ENCODE measurements around the gene CD1C. TPM values are rescaled to one million over a fixed set of nuclear protein-coding genes. Genes with fewer than 3 reads are reported as not detected.
"Not testable (repeated sequence)": the region's sequence is repeated elsewhere in the genome, so short reads cannot be mapped to it uniquely, and the experiment has no call there.

Gene CD1C
- not detected for total RNA-seq (ENCODE audit: insufficient read depth, low replicate concordance)

DNA sequence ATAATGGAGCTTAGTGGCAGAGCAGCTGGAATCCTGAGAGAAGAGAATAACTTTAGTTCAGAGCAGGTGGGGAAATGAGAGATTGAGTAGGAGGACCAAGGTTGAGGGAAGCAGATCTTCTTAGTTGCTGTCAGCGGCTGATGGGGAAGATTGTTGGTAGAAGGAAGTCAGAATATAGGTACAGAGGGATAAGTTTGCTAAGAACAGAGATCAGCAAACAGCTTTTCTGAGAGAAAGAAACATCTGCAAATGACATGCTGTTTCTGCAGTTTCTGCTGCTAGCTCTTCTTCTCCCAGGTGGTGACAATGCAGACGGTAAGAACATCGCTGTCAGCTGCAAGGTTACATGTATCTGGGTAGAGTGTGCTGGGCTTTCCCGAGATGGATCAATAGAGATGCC, at the start of gene CD1C:
TSS of gene CD1C (plus strand) at position 113 of the 400 bp plus-strand sequence. CDS start at position 255, 142 bp downstream.
- DNase-seq (ENCODE audit: low spot score) = no peak

DNA sequence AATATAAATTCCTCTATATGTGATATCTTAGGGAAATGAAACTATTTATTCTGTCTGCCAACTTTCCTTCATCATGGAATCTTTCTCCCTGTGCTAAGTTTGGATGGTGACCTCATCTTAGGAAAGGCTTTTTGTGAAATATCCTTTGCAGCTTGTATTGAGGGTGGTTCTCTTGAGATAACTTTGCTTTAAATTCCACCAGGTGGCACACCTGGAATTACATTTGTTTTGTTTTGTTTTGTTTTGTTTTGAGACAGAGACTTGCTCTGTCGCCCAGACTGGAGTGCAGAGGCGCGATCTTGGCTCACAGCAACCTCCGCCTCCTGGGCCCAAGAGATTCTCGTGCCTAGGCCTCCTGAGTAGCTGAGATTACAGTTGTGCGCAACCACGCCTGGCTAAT, 43.1 kb upstream of the CD1C start:
- DNase-seq (ENCODE audit: low spot score) = peak; percentile 71

DNA sequence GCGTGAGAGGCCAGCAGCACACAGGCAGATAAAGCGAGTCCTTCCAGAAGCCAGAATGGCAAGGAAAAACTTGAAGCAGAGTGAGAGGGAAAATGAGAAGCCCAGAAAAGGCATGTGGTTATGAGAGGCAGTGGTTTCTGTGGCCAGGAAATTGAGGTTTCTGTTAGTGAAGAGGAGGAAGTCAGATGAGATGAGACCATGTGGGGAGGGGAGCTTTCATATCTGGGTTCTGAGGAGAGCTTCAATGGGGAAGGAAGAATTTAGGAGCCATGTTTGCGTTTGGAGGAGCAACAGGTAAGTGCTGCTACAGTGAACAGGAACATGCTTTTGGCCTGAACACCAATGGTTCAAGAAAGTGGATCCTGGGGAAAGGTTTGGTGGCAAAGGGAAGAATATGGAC, 41.6 kb upstream of the CD1C start:
- DNase-seq (ENCODE audit: low spot score) = peak; percentile 40

DNA sequence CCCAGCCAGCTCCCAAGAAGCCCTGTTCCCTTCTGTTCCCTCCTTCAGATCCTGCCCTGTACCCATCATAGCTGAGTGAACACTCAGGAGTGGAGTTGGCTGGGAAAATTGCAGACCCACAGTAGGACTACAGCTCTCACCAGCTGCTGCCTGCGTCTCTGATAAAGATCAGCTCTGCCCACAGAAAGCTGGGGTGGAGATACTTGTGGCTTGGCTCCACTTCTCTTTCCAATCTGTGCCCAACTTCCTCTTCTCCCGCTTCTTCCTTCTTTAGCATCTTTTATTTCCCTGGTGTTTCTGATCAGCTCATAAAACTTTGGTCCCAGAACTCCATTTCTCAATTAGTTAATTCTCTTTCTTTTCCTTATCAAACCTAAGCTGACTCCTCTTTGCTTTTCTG, 41.0 kb upstream of the CD1C start:
- no peak for DNase-seq (ENCODE audit: low spot score)

DNA sequence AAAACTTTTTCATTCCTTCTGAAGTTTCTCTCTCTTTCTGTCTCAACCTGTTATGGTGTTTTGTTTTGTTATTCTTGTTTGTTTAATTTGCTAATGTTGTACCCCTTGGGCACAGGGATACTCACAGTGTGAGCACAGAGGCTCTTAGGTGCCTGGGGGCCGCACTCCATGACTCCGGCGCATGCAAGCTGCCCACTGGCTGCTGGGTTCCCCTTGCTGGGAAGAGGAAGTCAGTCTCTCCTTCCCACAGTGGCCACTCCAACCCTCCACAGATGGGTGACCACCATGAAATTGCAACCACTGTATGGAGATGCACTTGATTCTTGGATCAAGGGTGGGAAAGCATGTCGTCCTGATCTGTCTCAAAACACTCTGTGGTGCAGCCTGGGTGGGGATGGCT, 40.1 kb upstream of the CD1C start:
- no peak for DNase-seq (ENCODE audit: low spot score)

DNA sequence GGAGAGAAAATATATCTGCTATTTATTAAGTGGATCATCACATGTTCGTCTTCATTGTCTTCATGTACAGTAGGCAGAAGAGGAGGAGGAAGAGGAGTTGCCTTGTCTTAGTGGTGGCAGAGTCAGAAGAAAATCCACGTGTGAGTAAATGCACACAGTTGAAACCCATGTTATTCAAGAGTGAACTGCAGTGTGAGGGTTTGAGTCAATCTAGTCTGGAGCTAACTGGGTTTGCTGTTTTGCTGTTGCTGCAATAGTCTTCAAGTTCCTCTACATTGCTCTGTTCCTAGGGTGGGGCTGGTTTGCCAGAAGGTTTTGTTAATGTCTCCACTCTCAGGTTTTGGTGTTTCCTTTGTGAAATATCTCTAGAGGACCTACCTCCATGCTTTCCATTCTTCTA, 38.6 kb upstream of the CD1C start:
- DNase-seq (ENCODE audit: low spot score) = no peak

DNA sequence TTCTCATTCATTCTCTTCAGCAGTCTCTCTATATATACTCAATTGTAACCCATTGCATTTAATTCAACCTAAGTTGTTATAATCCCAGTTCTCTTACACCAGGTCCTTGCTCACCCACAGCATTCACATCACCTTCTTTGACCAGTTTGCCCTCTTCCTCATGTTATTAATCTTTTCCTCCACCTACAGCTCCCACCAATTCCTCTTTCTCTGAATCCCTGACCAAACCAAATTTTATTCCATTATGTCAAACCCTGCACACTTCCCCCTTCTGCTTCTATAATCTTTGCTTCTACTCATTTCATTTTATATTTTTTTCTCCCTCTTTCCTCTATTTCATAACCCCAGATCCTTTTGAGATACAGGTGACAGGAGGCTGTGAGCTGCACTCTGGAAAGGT, 34.1 kb upstream of the CD1C start:
- DNase-seq (ENCODE audit: low spot score) = no peak

DNA sequence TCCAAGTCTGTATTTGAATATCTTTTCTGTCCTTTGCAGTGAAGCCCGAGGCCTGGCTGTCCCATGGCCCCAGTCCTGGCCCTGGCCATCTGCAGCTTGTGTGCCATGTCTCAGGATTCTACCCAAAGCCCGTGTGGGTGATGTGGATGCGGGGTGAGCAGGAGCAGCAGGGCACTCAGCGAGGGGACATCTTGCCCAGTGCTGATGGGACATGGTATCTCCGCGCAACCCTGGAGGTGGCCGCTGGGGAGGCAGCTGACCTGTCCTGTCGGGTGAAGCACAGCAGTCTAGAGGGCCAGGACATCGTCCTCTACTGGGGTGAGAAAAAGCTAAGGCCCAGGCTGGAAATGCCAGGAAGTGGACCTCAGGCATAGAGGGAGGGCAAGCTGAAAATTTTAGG, 33.0 kb upstream of the CD1C start:
- DNase-seq (ENCODE audit: low spot score) = not testable (repeated sequence)

DNA sequence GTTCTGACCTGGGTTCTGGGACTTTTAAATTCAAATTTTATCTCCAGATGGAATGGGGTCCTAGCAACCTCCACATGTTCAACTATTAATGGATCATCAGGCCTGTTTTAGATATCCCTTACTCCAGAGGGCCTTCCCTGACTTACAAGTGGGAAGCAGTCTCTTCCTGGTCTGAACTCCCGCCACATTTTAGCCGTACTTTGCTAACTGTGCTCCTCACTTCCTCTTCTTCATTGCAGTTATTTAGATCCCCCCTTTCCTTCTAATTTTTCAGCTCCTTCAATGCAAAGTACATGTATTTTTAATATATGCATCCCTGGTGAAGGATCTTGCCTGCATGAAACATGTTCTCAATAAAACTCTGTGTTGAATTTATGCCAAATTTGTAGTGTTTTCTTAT, 31.8 kb upstream of the CD1C start:
- no peak for DNase-seq (ENCODE audit: low spot score)

DNA sequence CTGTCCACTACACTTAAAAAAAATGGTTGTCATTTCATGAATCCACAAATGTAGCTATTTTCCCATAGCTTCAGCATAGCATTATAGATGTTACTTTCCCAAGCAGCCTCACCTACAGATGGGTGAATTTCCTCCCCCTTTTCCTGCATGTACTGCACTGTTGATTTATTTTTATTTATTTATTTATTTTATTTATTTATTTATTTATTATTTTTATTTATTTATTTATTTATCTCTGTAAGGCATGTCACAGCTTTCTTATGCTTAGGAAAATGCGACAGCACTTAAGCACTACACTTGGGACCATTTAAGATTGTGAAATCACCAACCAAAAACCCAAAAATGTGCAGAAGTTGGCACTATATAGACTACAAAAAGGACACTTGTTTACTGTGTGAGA, 30.6 kb upstream of the CD1C start:
- no peak for DNase-seq (ENCODE audit: low spot score)

DNA sequence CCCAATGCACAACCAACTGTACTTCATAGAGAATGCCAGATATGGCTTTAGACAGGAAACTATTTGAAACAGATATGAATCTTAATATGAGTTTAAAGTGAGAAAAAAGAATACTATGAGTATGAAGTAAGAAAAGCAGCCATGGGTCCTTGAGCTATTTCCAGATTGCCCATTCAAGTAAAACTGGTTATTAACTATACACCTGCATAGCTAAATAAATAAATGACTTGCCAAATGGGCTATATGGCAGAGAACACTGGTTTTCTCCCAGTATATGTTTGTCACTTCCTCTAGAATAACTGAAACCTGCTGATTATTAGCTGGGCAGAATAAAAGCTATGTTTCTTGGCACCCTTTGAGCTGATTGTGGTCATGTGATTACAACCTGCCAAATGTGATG, 17.0 kb upstream of the CD1C start:
- DNase-seq (ENCODE audit: low spot score) = no peak

DNA sequence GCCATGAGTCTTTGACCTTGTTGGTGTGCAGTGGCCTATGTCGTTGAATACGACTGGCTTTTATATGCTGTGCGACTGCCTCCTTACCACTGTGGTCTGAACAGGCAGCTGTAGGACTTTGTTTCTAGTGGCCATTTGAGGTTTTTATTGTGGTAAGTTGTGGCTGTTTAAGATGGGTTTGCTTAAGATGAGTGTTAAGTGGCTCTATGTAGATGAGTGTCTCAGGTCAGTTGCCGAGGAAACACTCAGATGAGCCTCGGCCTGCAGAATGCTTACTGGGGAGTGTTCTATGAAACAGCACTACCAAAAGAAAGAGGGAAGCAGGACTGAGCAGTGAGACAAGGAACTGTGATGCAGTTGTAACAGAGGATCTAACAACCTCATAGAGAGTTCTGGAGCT, 14.9 kb upstream of the CD1C start:
- DNase-seq (ENCODE audit: low spot score) = no peak

DNA sequence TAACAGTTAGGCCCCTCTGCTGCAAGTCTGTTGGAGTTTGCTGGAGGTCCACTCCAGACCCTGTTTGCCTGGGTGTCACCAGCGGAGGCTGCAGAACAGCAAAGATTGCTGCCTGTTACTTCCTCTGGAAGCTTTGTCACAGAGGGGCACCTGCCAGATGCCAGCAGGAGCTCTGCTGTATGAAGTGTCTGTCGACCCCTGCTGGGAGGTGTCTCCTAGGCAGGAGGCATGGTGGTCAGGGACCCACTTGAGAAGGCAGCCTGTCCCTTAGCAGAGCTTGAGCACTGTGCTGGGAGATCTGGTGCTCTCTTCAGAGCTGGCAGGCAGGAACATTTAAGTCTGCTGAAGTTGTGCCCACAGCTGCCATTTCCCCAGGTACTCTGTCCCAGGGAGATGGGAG, 7.3 kb upstream of the CD1C start:
- DNase-seq (ENCODE audit: low spot score) = not testable (repeated sequence)

DNA sequence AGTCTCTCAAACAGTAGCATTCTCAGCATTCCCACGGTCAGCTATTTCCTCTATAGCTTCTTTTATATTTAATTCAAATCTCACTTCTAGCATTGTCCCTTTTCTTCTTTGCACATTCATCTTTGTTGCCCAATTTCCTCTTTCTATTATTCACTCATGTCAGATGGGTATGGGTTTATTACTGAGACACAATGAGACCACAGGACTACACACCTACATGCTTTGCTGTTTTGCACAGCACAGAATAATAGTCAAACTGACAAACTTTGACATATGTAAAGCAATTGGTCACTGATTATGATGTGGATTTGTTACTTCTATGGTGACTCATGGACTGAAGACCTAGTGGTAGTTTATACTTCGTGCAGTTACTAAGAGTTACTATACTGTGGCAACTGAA, 5.8 kb upstream of the CD1C start:
- no peak for DNase-seq (ENCODE audit: low spot score)

DNA sequence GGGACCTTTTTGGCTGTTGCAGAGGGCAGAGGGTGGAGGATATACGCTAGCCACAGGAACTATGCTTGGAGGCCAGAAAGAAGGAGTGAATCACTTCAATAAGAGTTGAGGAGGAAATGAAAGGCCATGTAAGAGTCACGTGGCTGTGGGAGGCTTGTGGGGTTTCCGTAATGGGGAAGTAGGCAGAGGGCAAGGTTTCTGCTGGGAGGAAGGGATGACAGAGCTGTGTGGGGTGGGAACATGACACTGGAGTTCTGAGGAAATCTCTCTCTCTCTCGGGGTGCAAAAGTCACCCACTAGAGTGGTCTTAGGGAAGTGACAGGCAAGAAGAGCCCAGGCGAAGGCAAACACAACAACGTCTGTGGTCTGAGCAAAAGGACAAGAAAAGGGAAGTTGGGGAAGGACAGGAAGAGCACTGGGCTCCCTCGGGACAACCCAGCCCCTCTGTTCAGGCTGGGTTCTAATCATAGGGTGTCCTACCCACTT, 3.9 kb upstream of the CD1C start:
- DNase-seq (ENCODE audit: low spot score) = peak; percentile 47

DNA sequence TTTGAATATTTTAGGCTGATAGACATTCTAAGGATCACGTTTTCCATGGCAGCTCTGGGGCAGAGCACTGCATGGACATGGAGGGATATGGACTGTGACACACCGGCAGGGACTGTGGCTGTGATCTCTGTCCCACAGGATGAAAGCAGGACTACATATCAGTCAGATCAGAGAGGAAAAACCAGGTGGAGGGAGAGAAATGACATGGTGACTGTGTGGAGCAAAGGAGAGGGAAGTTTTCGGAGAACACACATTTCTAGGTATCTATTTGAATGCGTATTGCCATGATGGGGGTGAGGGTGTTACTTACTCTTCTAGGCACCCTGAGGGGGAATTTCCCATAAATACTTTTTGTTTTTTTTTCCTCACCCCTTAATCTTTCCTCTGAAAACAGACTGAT, 3.2 kb upstream of the CD1C start:
- no peak for DNase-seq (ENCODE audit: low spot score)

DNA sequence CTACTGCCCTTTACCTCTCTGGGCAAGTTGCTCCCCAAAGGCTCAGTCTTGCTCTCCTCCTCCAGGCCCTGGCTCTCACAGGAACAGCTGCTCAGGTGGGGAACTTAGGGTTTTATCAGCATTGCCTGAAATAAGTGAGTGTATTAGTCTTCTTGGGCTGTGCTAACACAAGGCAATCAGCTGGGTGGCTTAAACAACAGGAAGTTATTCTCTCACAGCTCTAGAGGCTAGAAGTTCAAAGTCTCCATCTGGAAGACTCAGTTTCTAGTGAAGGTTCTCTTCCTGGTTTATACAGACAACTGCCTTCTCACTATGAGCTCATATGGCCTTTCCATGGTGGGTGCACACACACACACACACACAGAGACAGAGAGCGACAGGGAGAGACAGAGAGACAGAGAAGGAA, 2.8 kb upstream of the CD1C start:
- DNase-seq (ENCODE audit: low spot score) = no peak

DNA sequence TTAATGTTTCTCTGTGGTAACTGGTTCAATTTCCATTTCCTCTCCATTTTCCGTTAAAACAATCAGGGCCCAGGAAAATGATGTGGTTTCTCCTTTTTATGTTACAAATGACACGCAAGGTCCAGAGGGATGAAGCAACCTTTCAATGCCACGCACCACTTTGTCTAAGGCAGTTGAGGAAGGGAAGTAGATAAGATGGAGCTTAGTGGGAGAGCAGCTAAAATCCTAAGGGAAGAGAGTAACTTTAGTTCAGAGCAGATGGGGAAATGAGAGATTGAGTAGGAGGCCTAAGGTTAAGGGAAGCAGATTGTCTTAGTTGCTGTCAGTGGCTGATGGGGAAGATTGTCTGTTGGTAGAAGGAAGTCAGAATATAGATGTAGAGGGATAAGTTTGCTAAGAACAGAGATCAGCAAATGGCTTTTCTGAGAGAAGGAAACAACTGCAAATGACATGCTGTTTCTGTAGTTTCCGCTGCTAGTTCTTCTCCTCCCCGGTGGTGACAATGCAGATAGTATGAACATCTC, 660 bp downstream of the CD1C start:
- DNase-seq (ENCODE audit: low spot score) = peak; percentile 14

DNA sequence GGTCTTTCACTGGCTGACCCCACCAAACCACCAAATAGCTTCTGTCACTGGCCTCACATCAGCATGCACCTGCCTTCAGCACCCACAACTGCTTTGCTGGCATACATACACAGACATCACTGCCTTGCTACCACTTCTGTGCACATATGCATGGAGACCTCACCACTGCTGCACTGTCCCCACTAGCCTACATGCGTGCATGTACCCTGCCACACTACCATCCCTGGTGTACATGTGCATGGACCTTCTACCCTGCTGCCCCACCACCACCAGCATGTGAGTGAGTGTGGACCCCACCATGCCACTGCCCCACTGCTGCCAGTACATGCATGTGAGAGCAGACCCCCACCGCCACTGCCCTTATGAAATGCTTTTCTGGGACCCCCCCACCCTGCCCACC, 6.1 kb downstream of the CD1C start:
- DNase-seq (ENCODE audit: low spot score) = no peak

DNA sequence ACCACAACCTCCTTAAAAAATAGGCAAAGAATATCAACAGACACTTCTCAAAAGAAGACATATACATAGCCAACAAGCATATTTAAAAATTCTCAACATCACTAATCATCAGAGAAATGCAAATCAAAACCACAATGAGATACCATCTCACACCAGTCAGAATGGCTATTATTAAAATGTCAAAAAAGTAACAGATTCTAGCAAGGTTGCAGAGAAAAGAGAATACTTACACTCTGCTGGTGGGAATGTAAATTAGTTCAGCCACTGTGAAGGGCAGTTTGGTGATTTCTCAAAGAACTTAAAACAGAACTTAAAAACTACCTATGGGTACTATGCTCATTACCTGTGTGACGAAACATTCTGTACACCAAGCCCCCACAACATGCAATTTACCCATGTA, 20.9 kb downstream of the CD1C start:
- DNase-seq (ENCODE audit: low spot score) = no peak

DNA sequence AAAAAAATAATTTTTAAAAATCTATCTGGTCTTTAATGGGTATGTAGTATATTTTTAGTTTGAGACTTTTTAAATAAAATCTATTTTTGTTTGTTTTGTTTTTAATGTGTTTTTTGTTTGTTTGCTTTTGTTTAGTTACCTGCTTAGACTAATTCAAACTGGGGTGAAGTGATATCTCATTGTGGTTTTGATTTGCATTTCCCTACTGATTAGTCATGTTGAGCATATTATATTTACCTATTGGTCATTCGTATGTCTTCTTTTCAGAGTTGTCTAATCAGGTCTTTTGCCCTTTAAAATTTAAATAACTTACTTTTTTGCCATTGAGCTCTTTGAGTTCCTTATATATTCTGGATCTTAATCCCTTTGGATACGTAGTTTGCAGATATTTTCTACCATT, 21.3 kb downstream of the CD1C start:
- DNase-seq (ENCODE audit: low spot score) = no peak

DNA sequence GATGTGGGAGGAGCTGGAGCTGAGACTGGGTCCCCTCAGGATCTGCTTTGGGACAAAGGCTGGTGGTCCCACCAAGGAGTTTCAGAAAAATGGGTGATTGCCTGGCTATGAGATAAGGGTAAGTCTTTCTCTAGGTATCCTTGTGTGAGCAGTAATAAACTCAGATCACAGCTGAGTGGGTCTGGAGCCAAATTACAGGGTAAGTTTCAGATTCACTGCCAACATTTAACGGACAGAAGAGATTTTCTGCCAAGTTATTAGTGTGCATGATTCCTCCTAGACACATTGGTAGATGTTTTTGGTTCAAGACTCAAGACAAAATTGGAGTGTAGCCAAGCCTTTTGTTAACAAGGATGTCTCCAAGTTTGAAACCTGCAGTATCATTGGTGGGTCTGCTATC, 34.1 kb downstream of the CD1C start:
- DNase-seq (ENCODE audit: low spot score) = no peak

DNA sequence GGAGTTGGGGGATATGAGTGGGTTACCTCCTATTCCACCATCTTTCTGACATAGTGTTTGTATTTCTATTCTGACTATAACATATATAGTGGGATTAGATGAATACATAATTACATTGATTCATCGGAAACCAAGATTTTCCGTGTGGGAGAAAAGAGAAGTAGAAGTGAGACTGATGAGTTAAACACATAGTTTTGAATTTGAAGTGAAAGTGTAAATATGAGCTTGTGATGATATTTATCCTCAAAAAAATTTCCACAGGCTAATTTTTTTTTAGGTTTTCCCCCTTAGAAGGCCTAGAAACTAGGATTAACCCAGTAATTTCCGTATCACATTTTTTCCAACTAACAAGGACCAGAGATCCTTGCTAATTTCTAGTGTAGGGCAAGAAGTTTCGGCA, 34.7 kb downstream of the CD1C start:
- no peak for DNase-seq (ENCODE audit: low spot score)

DNA sequence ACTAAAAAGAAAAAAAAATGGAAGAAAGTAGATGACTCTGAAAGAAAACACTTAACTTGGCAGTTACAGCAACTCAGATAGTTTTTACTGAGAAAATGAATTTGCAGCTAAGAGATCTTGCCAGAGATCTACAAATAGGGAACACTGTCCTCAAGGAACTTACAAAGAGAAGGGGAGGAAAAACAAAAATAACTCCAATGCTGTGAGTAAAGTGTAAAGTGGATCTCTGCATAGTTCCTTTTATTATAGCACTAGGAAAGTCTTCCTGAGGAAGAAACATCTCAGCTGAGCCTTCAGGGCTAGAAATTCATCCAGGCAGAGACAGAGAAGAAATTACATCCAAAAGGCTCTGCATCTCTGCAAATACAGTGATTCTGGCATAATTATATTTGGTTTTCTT, 37.8 kb downstream of the CD1C start:
- DNase-seq (ENCODE audit: low spot score) = no peak

Data from umbilical cord (tissue), 2 donors.